GM23338 (cell line): Measurements from ENCODE around the gene CASK.

Experiments used
- CREB1 ChIP-seq: fragments of 250-450 bp; sonication (Bioruptor Pico); IDR thresholded peaks from 2 replicates; pipeline ENCODE4 v1.5.0; 2020; ENCODE audit warnings: low read depth, mild to moderate bottlenecking, moderate library complexity
- CTCF ChIP-seq, 2 experiments: fragments of 200-600 bp in 1 of 2; sonication (generic) in 1 of 2; conservative IDR thresholded peaks; 2 replicates each; pipeline versions ENCODE4 v1.5.1 to v1.6.1; 2016 to 2017; ENCODE audit warnings: antibody characterized with exemption in 2 of 2, low read depth in 2 of 2, mild to moderate bottlenecking in 2 of 2, moderate library complexity in 1 of 2
- EZH2 ChIP-seq: fragments of 200-600 bp; sonication (generic); IDR thresholded peaks from one replicate; pipeline ENCODE4 v1.8.0; 2017; ENCODE audit warnings: antibody characterized with exemption, mild to moderate bottlenecking, low read depth; ENCODE audit not compliant: unreplicated experiment
- EZH2phosphoT487 ChIP-seq: fragments of 200-600 bp; sonication (generic); IDR thresholded peaks from one replicate; pipeline ENCODE4 v1.8.1; 2018; ENCODE audit warnings: antibody characterized with exemption; ENCODE audit not compliant: unreplicated experiment
- JUNB ChIP-seq: IDR thresholded peaks from one replicate; pipeline ENCODE4 v1.6.1; 2016; ENCODE audit warnings: antibody characterized with exemption; ENCODE audit not compliant: unreplicated experiment
- POLR2AphosphoS5 ChIP-seq: IDR thresholded peaks from 2 replicates; pipeline ENCODE4 v1.6.1; 2016; ENCODE audit warnings: antibody characterized with exemption, low read depth

- TF ChIP-seq POLR2AphosphoS5 (no peak), CREB1 (CRISPR knock-in tag) (no peak), JUNB (no peak), EZH2phosphoT487 (no peak), CTCF (conservative IDR thresholded peaks at IDR 0.05; ENCODE audit: low read depth in 2 of 2) (no peak), EZH2 (no peak)
These were observed 379.7 kb downstream of the CASK start for GRCh38 chrX:41543668-41544067.
